C4-2B (cell line): ENCODE results near the gene FAM89B.

ENCODE experiments used
- ZFX ChIP-seq: fragments of 450-650 bp; IDR thresholded peaks from 2 replicates; pipeline ENCODE4 v1.6.1; 2017
- TF ChIP-seq, protein P1 (sequence below): fragments of 450-650 bp; conservative IDR thresholded peaks from 2 replicates; pipeline ENCODE4 v1.5.1; 2017; ENCODE audit warnings: mild to moderate bottlenecking

DNA sequence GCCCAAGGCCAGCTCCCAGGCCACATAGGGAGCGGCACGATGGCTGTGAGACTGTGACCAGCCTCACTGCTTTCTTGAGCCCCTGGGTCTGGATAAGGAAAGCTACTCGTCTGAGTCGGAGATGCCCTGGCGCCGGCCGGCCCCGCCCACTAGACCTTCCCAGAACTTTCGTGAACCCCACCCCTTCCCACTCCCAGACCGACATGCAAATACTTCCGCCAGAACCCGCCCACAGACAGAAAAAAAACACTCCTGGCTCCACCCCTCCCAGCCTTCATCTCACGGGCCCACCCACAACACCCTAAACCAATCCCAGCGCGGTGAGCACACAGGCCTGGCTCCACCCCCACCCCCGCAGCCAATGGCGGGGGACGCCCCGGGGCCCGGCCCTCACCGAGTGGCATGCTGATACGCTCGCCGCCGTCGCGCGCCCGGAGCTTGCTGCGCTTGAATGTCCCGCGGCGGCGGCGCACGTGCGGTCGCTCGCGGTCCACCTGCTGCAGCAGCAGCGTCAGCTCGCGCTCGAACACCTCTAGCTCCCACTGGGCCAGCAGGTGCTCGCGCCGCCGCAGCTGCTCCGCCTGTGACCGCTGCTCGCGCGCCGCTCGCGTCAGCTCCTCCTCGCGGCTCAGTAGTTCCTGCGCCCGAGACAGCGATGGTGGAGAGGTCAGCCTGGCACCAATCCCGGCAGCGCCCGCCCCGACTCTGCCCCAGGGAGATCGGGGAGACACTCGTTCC, 34.7 kb downstream of the FAM89B start:
- TF ChIP-seq, protein P1, sequence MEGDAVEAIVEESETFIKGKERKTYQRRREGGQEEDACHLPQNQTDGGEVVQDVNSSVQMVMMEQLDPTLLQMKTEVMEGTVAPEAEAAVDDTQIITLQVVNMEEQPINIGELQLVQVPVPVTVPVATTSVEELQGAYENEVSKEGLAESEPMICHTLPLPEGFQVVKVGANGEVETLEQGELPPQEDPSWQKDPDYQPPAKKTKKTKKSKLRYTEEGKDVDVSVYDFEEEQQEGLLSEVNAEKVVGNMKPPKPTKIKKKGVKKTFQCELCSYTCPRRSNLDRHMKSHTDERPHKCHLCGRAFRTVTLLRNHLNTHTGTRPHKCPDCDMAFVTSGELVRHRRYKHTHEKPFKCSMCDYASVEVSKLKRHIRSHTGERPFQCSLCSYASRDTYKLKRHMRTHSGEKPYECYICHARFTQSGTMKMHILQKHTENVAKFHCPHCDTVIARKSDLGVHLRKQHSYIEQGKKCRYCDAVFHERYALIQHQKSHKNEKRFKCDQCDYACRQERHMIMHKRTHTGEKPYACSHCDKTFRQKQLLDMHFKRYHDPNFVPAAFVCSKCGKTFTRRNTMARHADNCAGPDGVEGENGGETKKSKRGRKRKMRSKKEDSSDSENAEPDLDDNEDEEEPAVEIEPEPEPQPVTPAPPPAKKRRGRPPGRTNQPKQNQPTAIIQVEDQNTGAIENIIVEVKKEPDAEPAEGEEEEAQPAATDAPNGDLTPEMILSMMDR: no peak
- no peak for TF ChIP-seq ZFX
